ENCODE measurements around the gene UCHL5. TPM values are rescaled to one million over a fixed set of nuclear protein-coding genes. Genes with fewer than 3 reads are reported as not detected.

UCHL5 gene
- total and polyA plus RNA-seq, 2 donors (not counting 1 experiment from before 2014, with no cell fraction given) = 7.8 to 31.5 TPM

DNA sequence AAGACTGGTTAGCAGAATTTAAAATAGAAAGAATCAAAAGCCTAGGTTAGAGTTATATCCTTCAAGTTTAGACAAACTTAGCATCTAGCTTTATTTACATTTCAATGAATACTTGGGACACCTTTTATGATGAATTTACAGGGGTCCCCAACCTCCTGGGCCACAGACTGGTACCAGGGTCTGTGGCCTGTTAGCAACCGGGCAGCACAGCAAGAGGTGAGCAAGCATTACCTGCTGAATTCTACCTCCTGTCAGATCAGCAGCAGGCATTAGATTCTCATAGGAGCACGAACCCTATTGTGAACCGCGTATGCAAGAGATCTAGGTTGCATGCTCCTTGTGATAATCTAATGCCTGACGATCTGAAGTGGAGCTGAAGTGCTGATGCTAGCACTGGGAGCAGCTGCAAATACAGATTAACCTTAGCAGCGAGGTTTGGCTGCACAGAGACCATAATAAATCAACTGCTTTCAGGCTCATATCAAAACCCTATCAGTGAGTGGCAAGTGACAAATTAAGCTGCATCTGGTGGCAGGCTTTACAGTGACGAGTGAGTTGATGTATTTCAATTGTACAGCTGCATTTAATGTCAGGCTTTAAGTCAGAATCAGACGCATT, 82.0 kb downstream of the UCHL5 start:
- Mint-ChIP-seq H3K27me3 (no peaks in the 10 kb centered on the region), H3K27ac (no peak overlapping the region), H3K4me1 (no peaks in the 10 kb centered on the region), H3K9me3 (ENCODE audit: insufficient read depth) (no peaks in the 10 kb centered on the region), H3K4me3 (no peak overlapping the region)
- no peak for DNase-seq
- WGBS (ENCODE audit: insufficient coverage) = 93% methylated on average over 8 of the region's 8 CpGs
- H3K9ac ChIP-seq (ENCODE audit: low read length) = no peak overlapping the region
- no peak for TF ChIP-seq EZH2 (IDR thresholded peaks at IDR 0.05; ENCODE audit: borderline replicate concordance, insufficient read depth, low read depth, low read length, poor library complexity, severe bottlenecking)
- TF ChIP-seq, protein P1, sequence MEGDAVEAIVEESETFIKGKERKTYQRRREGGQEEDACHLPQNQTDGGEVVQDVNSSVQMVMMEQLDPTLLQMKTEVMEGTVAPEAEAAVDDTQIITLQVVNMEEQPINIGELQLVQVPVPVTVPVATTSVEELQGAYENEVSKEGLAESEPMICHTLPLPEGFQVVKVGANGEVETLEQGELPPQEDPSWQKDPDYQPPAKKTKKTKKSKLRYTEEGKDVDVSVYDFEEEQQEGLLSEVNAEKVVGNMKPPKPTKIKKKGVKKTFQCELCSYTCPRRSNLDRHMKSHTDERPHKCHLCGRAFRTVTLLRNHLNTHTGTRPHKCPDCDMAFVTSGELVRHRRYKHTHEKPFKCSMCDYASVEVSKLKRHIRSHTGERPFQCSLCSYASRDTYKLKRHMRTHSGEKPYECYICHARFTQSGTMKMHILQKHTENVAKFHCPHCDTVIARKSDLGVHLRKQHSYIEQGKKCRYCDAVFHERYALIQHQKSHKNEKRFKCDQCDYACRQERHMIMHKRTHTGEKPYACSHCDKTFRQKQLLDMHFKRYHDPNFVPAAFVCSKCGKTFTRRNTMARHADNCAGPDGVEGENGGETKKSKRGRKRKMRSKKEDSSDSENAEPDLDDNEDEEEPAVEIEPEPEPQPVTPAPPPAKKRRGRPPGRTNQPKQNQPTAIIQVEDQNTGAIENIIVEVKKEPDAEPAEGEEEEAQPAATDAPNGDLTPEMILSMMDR (IDR thresholded peaks at IDR 0.05) = no peak
- POLR2A ChIA-PET = no interaction called here
- H3K27ac ChIP-seq (ENCODE audit: low read length in 2 of 2) = no peak overlapping the region
- no peaks in the 10 kb centered on the region for H3K79me2 ChIP-seq (ENCODE audit: control insufficient read depth, insufficient read depth, low read length)
- no peaks in the 10 kb centered on the region for H3K4me1 ChIP-seq (ENCODE audit: control insufficient read depth in 2 of 2, insufficient read depth in 2 of 2, low read length in 2 of 2)
- H3K27me3 ChIP-seq (replicated peaks in 1 of 4; ENCODE audit: control extremely low read depth in 1 of 4, control insufficient read depth in 3 of 4, insufficient read depth in 4 of 4, low read length in 3 of 4) = no peaks in the 10 kb centered on the region
- H3K4me3 ChIP-seq (ENCODE audit: control extremely low read depth in 1 of 5, extremely low read depth in 1 of 5, insufficient read depth in 1 of 5, low read depth in 2 of 5, low read length in 4 of 5) = no peak overlapping the region
- no peaks in the 10 kb centered on the region for H3K36me3 ChIP-seq (replicated peaks in 1 of 2; ENCODE audit: control extremely low read depth in 1 of 2, control insufficient read depth in 1 of 2, extremely low read depth in 1 of 2, insufficient read depth in 2 of 2, low read length in 1 of 2)
- no peak overlapping the region for H2AFZ ChIP-seq (ENCODE audit: insufficient read depth, low read depth, low read length, poor library complexity, severe bottlenecking)
- H3K4me2 ChIP-seq (replicated peaks; ENCODE audit: low read depth, low read length, poor library complexity, severe bottlenecking) = no peak overlapping the region
- no peaks in the 10 kb centered on the region for H4K20me1 ChIP-seq (ENCODE audit: control insufficient read depth, insufficient read depth, low read length, poor library complexity, severe bottlenecking)
- H3K9me3 ChIP-seq (ENCODE audit: control extremely low read depth in 1 of 3, control insufficient read depth in 2 of 3, insufficient read depth in 1 of 3, low read length in 2 of 3) = no peaks in the 10 kb centered on the region
- intact Hi-C loops (cut with micrococcal nuclease) = no loop called here
- ATAC-seq (ENCODE audit: low read depth) = no peak
- CTCF ChIA-PET = interaction anchor here (1.1 kb wide), 1 partner anchor 9 kb away, joined by 4 read pairs; no protein-coding TSS in a partner anchor

DNA sequence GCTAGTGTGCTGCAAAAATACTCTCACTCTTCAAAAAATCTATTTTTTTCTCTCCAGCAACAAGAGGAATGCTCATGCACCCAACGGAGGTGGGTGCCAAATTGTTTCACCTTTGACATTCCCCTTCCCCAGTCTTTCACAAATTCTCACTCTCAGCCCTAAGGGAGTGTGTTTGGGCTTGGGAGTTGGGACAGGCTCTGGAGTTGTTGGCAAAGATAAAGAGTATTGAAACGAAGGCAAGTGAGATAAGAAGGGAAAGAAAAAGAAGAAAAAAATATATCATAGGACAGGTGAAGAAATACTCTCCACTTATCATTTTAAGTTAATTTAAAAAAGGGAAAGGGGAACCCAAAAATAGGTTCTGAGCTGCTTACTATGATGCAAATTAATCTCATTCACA, 82.6 kb downstream of the UCHL5 start:
- Histone ChIP-seq H3K27me3 (replicated peaks in 1 of 4; ENCODE audit: control extremely low read depth in 1 of 4, control insufficient read depth in 3 of 4, insufficient read depth in 4 of 4, low read length in 3 of 4) (no peaks in the 10 kb centered on the region), H4K20me1 (ENCODE audit: control insufficient read depth, insufficient read depth, low read length, poor library complexity, severe bottlenecking) (no peaks in the 10 kb centered on the region), H3K4me1 (ENCODE audit: control insufficient read depth in 2 of 2, insufficient read depth in 2 of 2, low read length in 2 of 2) (no peaks in the 10 kb centered on the region), H3K4me2 (replicated peaks; ENCODE audit: low read depth, low read length, poor library complexity, severe bottlenecking) (no peak overlapping the region), H3K9me3 (ENCODE audit: control extremely low read depth in 1 of 3, control insufficient read depth in 2 of 3, insufficient read depth in 1 of 3, low read length in 2 of 3) (no peaks in the 10 kb centered on the region), H3K36me3 (replicated peaks in 1 of 2; ENCODE audit: control extremely low read depth in 1 of 2, control insufficient read depth in 1 of 2, extremely low read depth in 1 of 2, insufficient read depth in 2 of 2, low read length in 1 of 2) (no peaks in the 10 kb centered on the region), H2AFZ (ENCODE audit: insufficient read depth, low read depth, low read length, poor library complexity, severe bottlenecking) (no peak overlapping the region), H3K79me2 (ENCODE audit: control insufficient read depth, insufficient read depth, low read length) (no peaks in the 10 kb centered on the region), H3K9ac (ENCODE audit: low read length) (no peak overlapping the region), H3K4me3 (ENCODE audit: control extremely low read depth in 1 of 5, extremely low read depth in 1 of 5, insufficient read depth in 1 of 5, low read depth in 2 of 5, low read length in 4 of 5) (no peak overlapping the region), H3K27ac (ENCODE audit: low read length in 2 of 2) (no peak overlapping the region)
- Mint-ChIP-seq H3K4me3 (no peak overlapping the region), H3K27ac (no peak overlapping the region), H3K4me1 (no peaks in the 10 kb centered on the region), H3K9me3 (ENCODE audit: insufficient read depth) (no peaks in the 10 kb centered on the region), H3K27me3 (no peaks in the 10 kb centered on the region)
- no CpG with 5 or more reads among the region's 2 CpGs for WGBS (ENCODE audit: insufficient coverage)
- ChIA-PET POLR2A (no interaction called here), CTCF (interaction anchor here (1.1 kb wide), 1 partner anchor 8 kb away, joined by 4 read pairs; no protein-coding TSS in a partner anchor)
- DNase-seq (no peak), ATAC-seq (ENCODE audit: low read depth) (no peak)
- no peak for TF ChIP-seq EZH2 (IDR thresholded peaks at IDR 0.05; ENCODE audit: borderline replicate concordance, insufficient read depth, low read depth, low read length, poor library complexity, severe bottlenecking)
- TF ChIP-seq, protein P1 (IDR thresholded peaks at IDR 0.05) = no peak
- intact Hi-C loops (cut with micrococcal nuclease) = no loop called here
